ENCODE data around the gene MYL3.

Gene MYL3

GRCh38 chr3:46846624-46847542 lies 16.4 kb downstream of the MYL3 start:
- no peak for DNase-seq (ENCODE audit: low read depth)
- H3K4me3 ChIP-seq (ENCODE audit: control insufficient read depth, low read depth, low read length) = no peak overlapping the region
- no peak for TF ChIP-seq CTCF (conservative IDR thresholded peaks at IDR 0.05; ENCODE audit: control insufficient read depth, insufficient read depth, low read depth, low read length)

GRCh38 chr3:46845860-46846623 lies 17.2 kb downstream of the MYL3 start:
- peak; percentile 10 for TF ChIP-seq CTCF (conservative IDR thresholded peaks at IDR 0.05; ENCODE audit: control insufficient read depth, insufficient read depth, low read depth, low read length)
- peak overlapping the region; percentile 37 for H3K4me3 ChIP-seq (ENCODE audit: control insufficient read depth, low read depth, low read length)
- DNase-seq (ENCODE audit: low read depth) = peak; percentile 77

- peak overlapping the region; percentile 37 for H3K4me3 ChIP-seq (ENCODE audit: control insufficient read depth, low read depth, low read length)
- no peak for TF ChIP-seq CTCF (conservative IDR thresholded peaks at IDR 0.05; ENCODE audit: control insufficient read depth, insufficient read depth, low read depth, low read length)
- peak; percentile 96 for DNase-seq (ENCODE audit: low read depth)
These were observed 17.8 kb downstream of the MYL3 start for GRCh38 chr3:46845397-46845859.

GRCh38 chr3:46844881-46845312 lies 18.3 kb downstream of the MYL3 start:
- no peak overlapping the region for H3K4me3 ChIP-seq (ENCODE audit: control insufficient read depth, low read depth, low read length)
- no peak for TF ChIP-seq CTCF (conservative IDR thresholded peaks at IDR 0.05; ENCODE audit: control insufficient read depth, insufficient read depth, low read depth, low read length)
- no peak for DNase-seq (ENCODE audit: low read depth)

- no peak for DNase-seq (ENCODE audit: low read depth)
- no peak overlapping the region for H3K4me3 ChIP-seq (ENCODE audit: control insufficient read depth, low read depth, low read length)
- no peak for TF ChIP-seq CTCF (conservative IDR thresholded peaks at IDR 0.05; ENCODE audit: control insufficient read depth, insufficient read depth, low read depth, low read length)
These were observed 18.8 kb downstream of the MYL3 start for GRCh38 chr3:46844397-46844796.

GRCh38 chr3:46843508-46843907 lies 19.7 kb downstream of the MYL3 start:
- no peak for TF ChIP-seq CTCF (conservative IDR thresholded peaks at IDR 0.05; ENCODE audit: control insufficient read depth, insufficient read depth, low read depth, low read length)
- H3K4me3 ChIP-seq (ENCODE audit: control insufficient read depth, low read depth, low read length) = no peak overlapping the region
- no peak for DNase-seq (ENCODE audit: low read depth)

Measured in fibroblast of mammary gland (primary cell).